H9 (cell line): Measurements from ENCODE around the gene DACH1. TPM values are rescaled to one million over a fixed set of nuclear protein-coding genes. Genes with fewer than 3 reads are reported as not detected.

Experiments used
- DNase-seq: peaks from one replicate; pipeline ENCODE4 v3.0.0-alpha.2; 2017
- H2AFZ ChIP-seq: one replicate; pipeline ENCODE4 v1.6.1; 2013; ENCODE audit warnings: mild to moderate bottlenecking, low read length, control low read depth, moderate library complexity
- H2AK5ac ChIP-seq: 2 replicates; pipeline ENCODE4 v1.6.1; 2013; ENCODE audit warnings: low read length, control low read depth, mixed read lengths; ENCODE audit not compliant: insufficient read length
- H2BK120ac ChIP-seq: one replicate; pipeline ENCODE4 v1.6.1; 2013; ENCODE audit warnings: low read depth, mild to moderate bottlenecking, low read length, control low read depth, inconsistent platforms; ENCODE audit not compliant: poor library complexity, severe bottlenecking
- H2BK12ac ChIP-seq: 2 replicates; pipeline ENCODE4 v1.6.1; 2013; ENCODE audit warnings: low read length, control low read depth, mixed read lengths, low read depth; ENCODE audit not compliant: insufficient read length
- H2BK15ac ChIP-seq: 2 replicates; pipeline ENCODE4 v1.6.1; 2013; ENCODE audit warnings: low read depth, low read length, control low read depth
- H2BK20ac ChIP-seq: one replicate; pipeline ENCODE4 v1.6.1; 2013; ENCODE audit warnings: low read depth, mild to moderate bottlenecking, low read length, control low read depth, inconsistent platforms; ENCODE audit not compliant: poor library complexity, severe bottlenecking
- H2BK5ac ChIP-seq: 2 replicates; pipeline ENCODE4 v1.6.1; 2013; ENCODE audit warnings: low read length, control low read depth, mixed read lengths; ENCODE audit not compliant: insufficient read length
- H3K14ac ChIP-seq: 2 replicates; pipeline ENCODE4 v1.6.1; 2013; ENCODE audit warnings: low read length, control low read depth; ENCODE audit not compliant: insufficient read depth
- H3K18ac ChIP-seq: 2 replicates; pipeline ENCODE4 v1.6.1; 2013; ENCODE audit warnings: low read depth, mild to moderate bottlenecking, mixed read lengths, low read length, control low read depth; ENCODE audit not compliant: insufficient read length
- H3K23ac ChIP-seq: 2 replicates; pipeline ENCODE4 v1.6.1; 2013; ENCODE audit warnings: low read length, control low read depth, mixed read lengths, low read depth; ENCODE audit not compliant: insufficient read length
- H3K23me2 ChIP-seq: 2 replicates; pipeline ENCODE4 v1.6.1; 2013; ENCODE audit warnings: low read depth, mild to moderate bottlenecking, mixed read lengths, low read length, control low read depth; ENCODE audit not compliant: insufficient read length, poor library complexity, severe bottlenecking
- H3K27ac ChIP-seq: 2 replicates; pipeline ENCODE4 v1.5.1; 2013; ENCODE audit warnings: low read length, control low read depth, mixed read lengths, low read depth; ENCODE audit not compliant: insufficient read length
- H3K27me3 ChIP-seq: 2 replicates; pipeline ENCODE4 v1.6.1; 2013; ENCODE audit warnings: low read length, control low read depth, inconsistent platforms; ENCODE audit not compliant: insufficient read depth
- H3K4ac ChIP-seq: 2 replicates; pipeline ENCODE4 v1.6.1; 2013; ENCODE audit warnings: low read depth, mild to moderate bottlenecking, control low read depth, inconsistent platforms, low read length, moderate library complexity
- H3K4me1 ChIP-seq: 2 replicates; pipeline ENCODE4 v1.6.1; 2013; ENCODE audit warnings: low read length, control low read depth, inconsistent platforms; ENCODE audit not compliant: insufficient read depth
- H3K4me2 ChIP-seq: 2 replicates; pipeline ENCODE4 v1.6.1; 2013; ENCODE audit warnings: low read length, control low read depth, mixed read lengths; ENCODE audit not compliant: insufficient read length, insufficient read depth
- H3K56ac ChIP-seq: 2 replicates; pipeline ENCODE4 v1.6.1; 2013; ENCODE audit warnings: low read depth, mild to moderate bottlenecking, mixed read lengths, low read length, control low read depth; ENCODE audit not compliant: insufficient read length
- H3K79me1 ChIP-seq: 2 replicates; pipeline ENCODE4 v1.6.1; 2013; ENCODE audit warnings: low read depth, mild to moderate bottlenecking, moderate library complexity, low read length, control low read depth, inconsistent platforms; ENCODE audit not compliant: insufficient read depth, poor library complexity, severe bottlenecking
- H3K79me2 ChIP-seq: 2 replicates; pipeline ENCODE4 v1.6.1; 2013; ENCODE audit warnings: low read length, control low read depth, inconsistent platforms; ENCODE audit not compliant: insufficient read depth
- H3K9ac ChIP-seq: 2 replicates; pipeline ENCODE4 v1.6.1; 2013; ENCODE audit warnings: low read length, control low read depth, mixed read lengths; ENCODE audit not compliant: insufficient read length; ENCODE audit errors: extremely low read depth
- H3K9me3 ChIP-seq: one replicate; pipeline ENCODE4 v1.6.1; 2013; ENCODE audit warnings: low read depth, low read length, inconsistent platforms; ENCODE audit not compliant: control insufficient read depth
- H3T11ph ChIP-seq: one replicate; pipeline ENCODE4 v1.6.1; 2013; ENCODE audit warnings: mild to moderate bottlenecking, low read length, control low read depth, inconsistent platforms
- H4K20me1 ChIP-seq: one replicate; pipeline ENCODE4 v1.6.1; 2013; ENCODE audit not compliant: control insufficient read depth, insufficient read length, insufficient read depth
- H4K5ac ChIP-seq: 2 replicates; pipeline ENCODE4 v1.6.1; 2013; ENCODE audit warnings: low read depth, mild to moderate bottlenecking, mixed read lengths, low read length, control low read depth; ENCODE audit not compliant: insufficient read length
- H4K8ac ChIP-seq: replicated peaks from 2 replicates; pipeline ENCODE4 v1.6.1; 2013; ENCODE audit warnings: low read length, control low read depth, mixed read lengths, low read depth; ENCODE audit not compliant: insufficient read length
- H4K91ac ChIP-seq: 2 replicates; pipeline ENCODE4 v1.6.1; 2013; ENCODE audit warnings: low read depth, mild to moderate bottlenecking, moderate library complexity, mixed read lengths, low read length, control low read depth; ENCODE audit not compliant: insufficient read length
- H3K27ac Mint-ChIP-seq, 3 experiments: 2 replicates in 2 of 3; 3 replicates in 1 of 3; pipeline ENCODE4 v1.8.0; 2020 to 2021; ENCODE audit warnings: mixed read lengths in 3 of 3, mild to moderate bottlenecking in 1 of 3, moderate library complexity in 1 of 3
- H3K27me3 Mint-ChIP-seq: 2 replicates; pipeline ENCODE4 v1.8.0; 2021; ENCODE audit warnings: low read depth, mild to moderate bottlenecking, moderate library complexity, mixed read lengths
- H3K36me3 Mint-ChIP-seq, 3 experiments: 2 replicates in 2 of 3; 3 replicates in 1 of 3; pipeline ENCODE4 v1.8.0; 2020 to 2021; ENCODE audit warnings: low read depth in 3 of 3, mixed read lengths in 3 of 3; ENCODE audit not compliant: insufficient read depth in 1 of 3
- H3K4me1 Mint-ChIP-seq, 2 experiments: 2 replicates each; pipeline ENCODE4 v1.8.0; 2020; ENCODE audit warnings: mixed read lengths in 2 of 2
- H3K4me3 Mint-ChIP-seq, 2 experiments: 2 replicates in 1 of 2; 3 replicates in 1 of 2; pipeline ENCODE4 v1.8.0; 2020 to 2021; ENCODE audit warnings: mild to moderate bottlenecking in 2 of 2, mixed read lengths in 2 of 2, moderate library complexity in 1 of 2
- H3K9me3 Mint-ChIP-seq, 2 experiments: 2 replicates in 1 of 2; 3 replicates in 1 of 2; pipeline ENCODE4 v1.8.0; 2020; ENCODE audit warnings: mild to moderate bottlenecking in 2 of 2, mixed read lengths in 2 of 2, moderate library complexity in 1 of 2
- WGBS: extraction: QIAGEN DNeasy Blood & Tissue Kit; methylation state at CpG from one replicate; pipeline ENCODE4 v1.1.7; 2013; ENCODE audit warnings: missing lambda C conversion rate, low lambda C conversion rate, mixed read lengths; ENCODE audit not compliant: insufficient read length; ENCODE audit errors: extremely low coverage; 5-methylcytosine and 5-hydroxymethylcytosine counted together
- total RNA-seq: library from RNA; stranded (reverse); gene quantifications from 2 replicates; pipeline ENCODE4 v1.2.1, GENCODE V29; 2021
- TF ChIP-seq, protein P1 (sequence below): fragments of 200-600 bp; sonication (generic); conservative IDR thresholded peaks from 3 replicates; pipeline ENCODE4 v1.8.0; 2021; ENCODE audit warnings: antibody characterized with exemption, mild to moderate bottlenecking

The DACH1 gene
- total RNA-seq, 1 experiment from 2014 or later: not detected

DNA sequence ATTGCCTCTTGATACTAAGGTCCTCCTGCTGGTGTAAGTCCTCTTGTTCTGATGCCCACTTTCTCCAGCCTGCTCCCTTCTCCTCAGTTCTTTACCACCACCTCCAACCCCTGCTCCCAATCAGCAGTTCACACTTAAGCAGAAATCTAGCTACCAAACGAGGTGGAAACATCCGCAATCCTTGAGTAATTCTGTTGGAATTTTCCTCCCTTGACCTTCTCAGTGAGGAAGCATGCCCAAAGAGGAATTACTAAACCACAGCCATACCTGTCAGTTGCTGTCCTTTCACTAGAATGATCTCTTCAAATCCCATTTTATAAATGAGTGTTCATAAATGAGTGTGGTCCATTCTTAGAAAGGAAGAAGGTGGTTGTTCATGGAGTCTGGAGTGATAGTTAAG is 289.9 kb downstream of the DACH1 start:
- H2BK15ac ChIP-seq: no peak overlapping the region
- no peak overlapping the region for H3K18ac ChIP-seq
- no peak overlapping the region for H2AK5ac ChIP-seq
- H3K79me1 ChIP-seq: no peaks in the 10 kb centered on the region
- no peaks in the 10 kb centered on the region for H3K4me1 Mint-ChIP-seq
- no peaks in the 10 kb centered on the region for H3K27me3 Mint-ChIP-seq
- WGBS: no CpG with 5 or more reads among the region's 2 CpGs
- H3K79me2 ChIP-seq: no peaks in the 10 kb centered on the region
- H3K27me3 ChIP-seq: no peaks in the 10 kb centered on the region
- H3T11ph ChIP-seq: no peak overlapping the region
- TF ChIP-seq, protein P1, sequence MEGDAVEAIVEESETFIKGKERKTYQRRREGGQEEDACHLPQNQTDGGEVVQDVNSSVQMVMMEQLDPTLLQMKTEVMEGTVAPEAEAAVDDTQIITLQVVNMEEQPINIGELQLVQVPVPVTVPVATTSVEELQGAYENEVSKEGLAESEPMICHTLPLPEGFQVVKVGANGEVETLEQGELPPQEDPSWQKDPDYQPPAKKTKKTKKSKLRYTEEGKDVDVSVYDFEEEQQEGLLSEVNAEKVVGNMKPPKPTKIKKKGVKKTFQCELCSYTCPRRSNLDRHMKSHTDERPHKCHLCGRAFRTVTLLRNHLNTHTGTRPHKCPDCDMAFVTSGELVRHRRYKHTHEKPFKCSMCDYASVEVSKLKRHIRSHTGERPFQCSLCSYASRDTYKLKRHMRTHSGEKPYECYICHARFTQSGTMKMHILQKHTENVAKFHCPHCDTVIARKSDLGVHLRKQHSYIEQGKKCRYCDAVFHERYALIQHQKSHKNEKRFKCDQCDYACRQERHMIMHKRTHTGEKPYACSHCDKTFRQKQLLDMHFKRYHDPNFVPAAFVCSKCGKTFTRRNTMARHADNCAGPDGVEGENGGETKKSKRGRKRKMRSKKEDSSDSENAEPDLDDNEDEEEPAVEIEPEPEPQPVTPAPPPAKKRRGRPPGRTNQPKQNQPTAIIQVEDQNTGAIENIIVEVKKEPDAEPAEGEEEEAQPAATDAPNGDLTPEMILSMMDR: no peak
- H4K5ac ChIP-seq: no peak overlapping the region
- no peaks in the 10 kb centered on the region for H3K4me1 ChIP-seq
- no peak overlapping the region for H4K91ac ChIP-seq
- no peak overlapping the region for H2BK20ac ChIP-seq
- H3K9ac ChIP-seq: no peak overlapping the region
- no peak overlapping the region for H3K4me2 ChIP-seq
- no peaks in the 10 kb centered on the region for H3K23me2 ChIP-seq
- H3K56ac ChIP-seq: no peak overlapping the region
- no peak for DNase-seq
- H3K4ac ChIP-seq: no peak overlapping the region
- no peaks in the 10 kb centered on the region for H3K9me3 Mint-ChIP-seq
- H3K27ac Mint-ChIP-seq: no peak overlapping the region
- no peak overlapping the region for H2BK5ac ChIP-seq
- no peaks in the 10 kb centered on the region for H4K20me1 ChIP-seq
- H3K27ac ChIP-seq: no peak overlapping the region
- no peak overlapping the region for H2BK12ac ChIP-seq
- H4K8ac ChIP-seq: no peak overlapping the region
- no peaks in the 10 kb centered on the region for H3K36me3 Mint-ChIP-seq
- H3K23ac ChIP-seq: no peak overlapping the region
- no peaks in the 10 kb centered on the region for H3K9me3 ChIP-seq
- H3K14ac ChIP-seq: no peak overlapping the region
- no peak overlapping the region for H2BK120ac ChIP-seq
- no peak overlapping the region for H2AFZ ChIP-seq
- no peak overlapping the region for H3K4me3 Mint-ChIP-seq
